CD4-positive, alpha-beta T cell treated with Interleukin-6 at 100 ng/mL for 8 hours (primary cell): ENCODE data around the gene DPYSL4.

Experiments
- DNase-seq: peaks from one replicate; pipeline ENCODE4 v3.0.0-alpha.2; 2020; ENCODE audit warnings: mixed read lengths, low spot score

The DPYSL4 gene

DNA sequence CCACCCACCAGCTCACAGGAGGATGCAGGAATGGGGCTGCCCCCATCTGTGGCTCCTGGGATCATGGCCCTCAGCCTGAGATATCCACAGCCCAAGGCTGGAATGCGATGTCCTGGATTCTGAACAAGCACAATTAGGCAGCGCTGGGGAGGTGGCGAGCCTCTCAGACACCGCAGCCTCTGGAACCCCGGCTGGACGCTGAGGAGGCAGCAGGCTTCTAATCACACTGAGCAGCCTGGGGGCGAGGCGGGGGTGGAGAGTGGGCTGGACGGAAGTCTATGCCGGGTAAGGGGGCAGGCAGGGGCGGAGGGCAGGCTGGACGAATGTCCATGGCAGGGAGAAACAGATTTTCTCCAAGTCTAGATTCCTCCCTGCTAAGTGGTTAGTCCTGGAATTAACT is 56.4 kb downstream of the DPYSL4 start:
- DNase-seq, result no peak

GRCh38 chr10:132243626-132244025 is 56.9 kb downstream of the DPYSL4 start:
- DNase-seq, result no peak

- no peak for DNase-seq
Measured at GRCh38 chr10:132245056-132245455, 58.3 kb downstream of the DPYSL4 start.

GRCh38 chr10:132246296-132246695 is 59.5 kb downstream of the DPYSL4 start:
- DNase-seq, result no peak

DNA sequence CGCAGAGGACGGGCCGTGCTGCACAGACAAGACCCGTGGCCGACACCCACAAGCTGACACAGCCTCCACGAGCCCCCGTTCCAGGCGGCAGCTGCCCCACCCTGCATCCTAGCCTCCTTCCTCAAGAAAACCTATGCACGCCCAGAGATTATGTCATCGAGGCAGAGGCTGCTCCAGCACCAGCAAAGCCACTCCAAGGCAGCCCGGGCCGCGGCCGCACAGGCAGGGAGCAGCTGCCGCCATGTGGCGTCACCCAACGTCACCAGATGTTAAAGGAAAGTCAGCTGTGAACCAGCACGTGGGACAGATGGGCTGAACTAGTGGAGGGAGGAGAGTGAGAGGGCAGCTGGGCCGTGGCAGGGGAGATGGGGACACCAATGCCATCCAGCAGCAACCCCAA is 61.2 kb downstream of the DPYSL4 start:
- no peak for DNase-seq

DNA sequence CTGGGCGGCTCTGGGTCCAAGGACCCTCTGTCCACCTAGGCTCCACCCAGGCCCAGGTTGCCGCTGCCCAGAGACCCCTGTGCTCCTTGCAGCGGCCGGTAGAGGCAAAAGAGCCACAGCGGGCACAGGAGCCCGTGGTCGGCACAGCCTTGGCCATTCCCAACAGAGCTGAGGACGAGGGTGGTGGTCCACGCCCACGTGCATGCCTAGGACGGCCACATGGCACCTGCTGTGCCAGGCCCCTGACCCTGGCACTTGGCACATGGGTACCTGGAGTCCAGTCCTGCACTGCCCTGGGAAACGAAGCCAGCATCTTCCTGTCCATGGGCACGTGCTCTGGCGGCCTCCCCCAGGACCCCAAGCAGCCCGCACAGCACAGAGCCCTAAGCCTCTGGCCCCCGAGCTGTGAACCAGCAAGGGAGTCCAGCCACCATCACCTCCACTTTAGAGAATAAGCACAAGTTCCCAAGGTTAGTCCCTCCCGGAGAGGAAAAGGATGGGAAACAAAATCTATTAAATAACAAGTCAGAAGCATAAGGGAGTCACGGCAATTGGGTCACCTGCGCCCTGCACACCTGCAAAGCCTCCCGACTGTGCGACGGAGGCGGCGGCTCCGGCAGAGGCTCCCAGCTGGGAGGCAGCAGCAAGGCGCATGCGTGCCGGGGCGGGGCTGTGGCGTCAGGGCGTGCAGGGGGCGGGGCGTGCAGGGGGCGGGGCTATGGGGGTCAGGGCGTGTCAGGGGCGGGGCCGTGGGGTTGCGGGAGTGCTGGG is 61.9 kb downstream of the DPYSL4 start:
- peak; percentile 58 for DNase-seq

- no peak for DNase-seq
Measured at GRCh38 chr10:132249226-132249724, 62.5 kb downstream of the DPYSL4 start.

DNA sequence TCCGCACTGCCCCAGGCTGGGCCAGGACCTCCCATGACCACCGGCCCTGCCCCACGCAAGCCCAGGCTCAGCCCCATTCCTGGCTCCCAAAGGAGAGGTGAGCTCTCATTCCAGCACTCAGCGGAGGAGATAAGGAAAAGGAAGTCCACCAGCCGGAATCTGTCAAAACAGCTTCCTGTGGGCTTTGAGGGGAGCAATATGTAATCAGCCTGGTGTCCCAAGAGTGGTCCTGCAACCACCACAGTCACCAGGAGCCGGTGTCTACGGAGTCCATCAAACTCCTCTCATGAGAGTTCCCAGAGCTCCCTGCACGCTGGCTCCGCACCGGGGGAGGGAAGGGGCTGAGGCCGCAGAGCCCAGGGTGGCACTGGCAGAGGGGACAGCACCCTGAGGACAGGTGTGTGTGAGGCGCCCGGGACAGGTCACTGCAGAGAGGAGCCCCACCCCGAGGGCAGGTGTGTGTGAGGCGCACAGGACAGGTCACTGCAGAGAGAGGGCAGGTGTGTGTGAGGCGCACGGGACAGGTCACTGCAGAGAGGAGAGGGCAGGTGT is 63.2 kb downstream of the DPYSL4 start:
- DNase-seq, result no peak

GRCh38 chr10:132250481-132251475 is 64.0 kb downstream of the DPYSL4 start:
- no peak for DNase-seq

GRCh38 chr10:132251928-132252327 is 65.2 kb downstream of the DPYSL4 start:
- no peak for DNase-seq

GRCh38 chr10:132252412-132252811 is 65.7 kb downstream of the DPYSL4 start:
- DNase-seq, result no peak

- no peak for DNase-seq
Measured at GRCh38 chr10:132253092-132253687, 66.4 kb downstream of the DPYSL4 start.

DNA sequence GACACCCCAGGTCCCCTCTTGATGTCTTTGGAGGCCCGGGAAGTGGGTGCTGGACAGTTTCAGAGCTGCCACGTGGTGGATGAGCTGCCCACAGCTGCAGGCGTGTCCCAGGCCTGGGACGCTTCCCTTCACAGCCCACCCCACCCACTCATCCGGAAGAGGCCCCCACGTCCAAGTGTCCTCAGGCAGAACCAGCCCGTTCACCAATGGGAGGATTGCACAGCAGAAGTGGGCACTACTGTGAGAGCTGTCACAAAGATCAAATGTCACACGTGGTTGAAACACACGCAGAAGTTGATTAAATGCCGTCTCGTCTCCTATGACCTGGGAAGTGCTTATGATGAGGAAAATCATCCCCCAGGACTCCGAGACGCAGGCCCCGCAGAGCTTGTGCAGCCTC is 68.1 kb downstream of the DPYSL4 start:
- DNase-seq, result no peak
